Upper lobe of left lung (tissue), 6 donors: ENCODE results near the gene SLC35E4. TPM values are rescaled to one million over a fixed set of nuclear protein-coding genes. Genes with fewer than 3 reads are reported as not detected.
A peak's percentile ranks its signal among the peaks of the same experiment; 100 is the strongest.

Source experiments
- ATAC-seq, 2 donors: fragments of 200-7000 bp; cut with Tn5 transposase; one replicate each; pipeline ENCODE4 v1.9.1; 2022; ENCODE audit warnings: mild to moderate bottlenecking in 2 of 2, moderate library complexity in 2 of 2; ENCODE audit not compliant: low FRiP score in 2 of 2
- DNase-seq, 2 donors: peaks; one replicate each; pipeline ENCODE4 v3.0.0-alpha.2; 2019 to 2020
- H3K27ac ChIP-seq, 4 donors: fragments of 200-600 bp; sonication (generic); one replicate each; pipeline ENCODE4 v1.5.1; 2016 to 2019
- H3K27me3 ChIP-seq, 4 donors: fragments of 200-600 bp; sonication (generic); one replicate each; pipeline ENCODE4 v1.5.1; 2017 to 2019
- H3K36me3 ChIP-seq, 4 donors: fragments of 200-600 bp; sonication (generic); one replicate each; pipeline ENCODE4 v1.5.1; 2016 to 2019
- H3K4me1 ChIP-seq, 4 donors: fragments of 200-600 bp; sonication (generic); one replicate each; pipeline ENCODE4 v1.5.1; 2018 to 2019
- H3K4me3 ChIP-seq, 4 donors: fragments of 200-600 bp; sonication (generic); one replicate each; pipeline ENCODE4 v1.5.1; 2017 to 2019; ENCODE audit warnings: mild to moderate bottlenecking in 2 of 4, moderate library complexity in 1 of 4
- H3K9me3 ChIP-seq, 4 donors: fragments of 200-600 bp; sonication (generic); one replicate each; pipeline ENCODE4 v1.5.1; 2018 to 2019
- EP300 ChIP-seq, 4 donors: sonication (generic); formaldehyde crosslinking; IDR thresholded peaks; one replicate each; pipeline ENCODE4 v1.5.1; 2017; ENCODE audit warnings: antibody characterized with exemption in 4 of 4, control low read depth in 2 of 4
- POLR2A ChIP-seq, 4 donors: fragments of 450-650 bp; IDR thresholded peaks; one replicate each; pipeline ENCODE4 v1.5.1; 2016 to 2017; ENCODE audit warnings: antibody characterized with exemption in 4 of 4, mild to moderate bottlenecking in 2 of 4
- POLR2AphosphoS5 ChIP-seq, 2 donors: sonication (generic); formaldehyde crosslinking; IDR thresholded peaks; one replicate each; pipeline ENCODE4 v1.5.1; 2017; ENCODE audit warnings: antibody characterized with exemption in 2 of 2
- WGBS, 2 donors: methylation state at CpG; one replicate each; pipeline ENCODE4 v1.1.5; 2017 to 2018; 5-methylcytosine and 5-hydroxymethylcytosine counted together
- total RNA-seq, 6 donors: library from RNA; depleted of rRNA in 4 of 6; stranded (reverse); fragments of >200 nt in 4 of 6; gene quantifications; one replicate each; pipeline versions ENCODE4 v1.1.0 to v1.2.1, GENCODE V29; 2016 to 2021
- TF ChIP-seq, protein P1 (sequence below), 6 experiments: fragments of 450-650 bp in 4 of 6; fragments of 200-600 bp in 2 of 6; sonication (generic) in 2 of 6; IDR thresholded peaks; one replicate each; pipeline ENCODE4 v1.5.1; 2016 to 2019; ENCODE audit warnings: antibody characterized with exemption in 6 of 6
- donor health status: DM: no; HTN: no; CAD: no; lungs with moderate emphysema.
- donor health status: DM: no; HTN: yes; CAD: no; lungs with severe emphysema.

SLC35E4 gene
- total RNA-seq, 6 donors from 2014 or later, result 1.3 to 14.7 (median 5.8) TPM

DNA sequence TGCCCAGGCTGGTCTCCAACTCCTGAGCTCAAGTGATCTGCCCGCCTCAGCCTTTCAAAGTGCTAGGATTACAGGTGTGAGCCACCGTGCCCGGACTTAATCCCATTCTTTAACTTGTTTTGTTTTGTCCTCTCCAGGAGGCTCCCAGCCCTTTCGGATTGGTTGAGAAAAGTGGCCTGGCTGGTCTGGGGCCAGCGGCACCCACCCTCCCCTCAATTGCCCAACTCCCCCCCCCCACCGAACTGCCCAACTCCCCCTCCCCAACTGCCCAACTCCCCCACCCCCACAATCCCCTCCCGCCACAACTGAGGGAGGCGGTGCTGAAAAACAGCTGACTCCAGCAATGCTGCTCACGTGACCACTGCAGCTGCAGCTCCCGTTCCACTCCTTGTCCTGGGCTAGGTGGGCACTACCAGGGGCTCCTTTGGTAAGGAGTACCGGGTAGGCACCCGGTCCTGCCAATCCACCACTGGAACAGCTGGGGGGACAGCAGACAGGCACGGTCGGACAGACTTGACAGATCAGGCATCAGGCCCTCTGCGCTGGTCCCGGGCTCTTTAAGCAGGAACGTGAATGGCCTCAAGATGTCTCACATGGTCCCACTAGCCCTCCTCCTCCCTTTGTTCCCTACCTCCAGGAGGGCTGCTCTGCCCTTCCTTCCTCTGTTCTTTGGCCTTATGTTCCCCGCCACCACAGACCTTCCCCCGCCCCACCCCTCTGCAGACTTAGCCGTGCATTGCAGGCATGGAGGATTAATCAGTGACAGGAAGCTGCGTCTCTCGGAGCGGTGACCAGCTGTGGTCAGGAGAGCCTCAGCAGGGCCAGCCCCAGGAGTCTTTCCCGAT is 28.9 kb upstream of the SLC35E4 start, which contains the start of gene TCN2:
TSS of gene TCN2 (plus strand) at position 720 of the 845 bp plus-strand sequence. CDS start 158 bp downstream, outside the sequence.
- DNase-seq (peak; percentile 54 to 89), ATAC-seq (peak; percentile 77 to 84)
- WGBS, 2 donors, result 1 to 5% methylated on average over 12 to 23 of the region's 24 CpGs
- peak within 1 kb of the TSS; percentile 45 to 77 (median 66) for H3K4me3 ChIP-seq
- H3K4me1 ChIP-seq, result peaks cover 36 to 54% (median 40%) of the 10 kb centered on the region in 4 donors
- H3K27ac ChIP-seq, result peak within 1 kb of the TSS; percentile 76 to 90 (median 88)
- H3K9me3 ChIP-seq, result no peaks in the 10 kb centered on the region
- TF ChIP-seq, protein P1, sequence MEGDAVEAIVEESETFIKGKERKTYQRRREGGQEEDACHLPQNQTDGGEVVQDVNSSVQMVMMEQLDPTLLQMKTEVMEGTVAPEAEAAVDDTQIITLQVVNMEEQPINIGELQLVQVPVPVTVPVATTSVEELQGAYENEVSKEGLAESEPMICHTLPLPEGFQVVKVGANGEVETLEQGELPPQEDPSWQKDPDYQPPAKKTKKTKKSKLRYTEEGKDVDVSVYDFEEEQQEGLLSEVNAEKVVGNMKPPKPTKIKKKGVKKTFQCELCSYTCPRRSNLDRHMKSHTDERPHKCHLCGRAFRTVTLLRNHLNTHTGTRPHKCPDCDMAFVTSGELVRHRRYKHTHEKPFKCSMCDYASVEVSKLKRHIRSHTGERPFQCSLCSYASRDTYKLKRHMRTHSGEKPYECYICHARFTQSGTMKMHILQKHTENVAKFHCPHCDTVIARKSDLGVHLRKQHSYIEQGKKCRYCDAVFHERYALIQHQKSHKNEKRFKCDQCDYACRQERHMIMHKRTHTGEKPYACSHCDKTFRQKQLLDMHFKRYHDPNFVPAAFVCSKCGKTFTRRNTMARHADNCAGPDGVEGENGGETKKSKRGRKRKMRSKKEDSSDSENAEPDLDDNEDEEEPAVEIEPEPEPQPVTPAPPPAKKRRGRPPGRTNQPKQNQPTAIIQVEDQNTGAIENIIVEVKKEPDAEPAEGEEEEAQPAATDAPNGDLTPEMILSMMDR (IDR thresholded peaks at IDR 0.05), result peak in 3 of 6 experiments; percentile 12 to 14 (median 13)
- TF ChIP-seq EP300 (IDR thresholded peaks at IDR 0.05) (no peak), POLR2AphosphoS5 (IDR thresholded peaks at IDR 0.05) (peak; percentile 48 to 60), POLR2A (IDR thresholded peaks at IDR 0.05) (peak in 2 of 4 donors; percentile 39 to 78)
- peaks cover 0 to 10% (median 4%) of the 10 kb centered on the region in 4 donors for H3K36me3 ChIP-seq
- no peaks in the 10 kb centered on the region for H3K27me3 ChIP-seq

DNA sequence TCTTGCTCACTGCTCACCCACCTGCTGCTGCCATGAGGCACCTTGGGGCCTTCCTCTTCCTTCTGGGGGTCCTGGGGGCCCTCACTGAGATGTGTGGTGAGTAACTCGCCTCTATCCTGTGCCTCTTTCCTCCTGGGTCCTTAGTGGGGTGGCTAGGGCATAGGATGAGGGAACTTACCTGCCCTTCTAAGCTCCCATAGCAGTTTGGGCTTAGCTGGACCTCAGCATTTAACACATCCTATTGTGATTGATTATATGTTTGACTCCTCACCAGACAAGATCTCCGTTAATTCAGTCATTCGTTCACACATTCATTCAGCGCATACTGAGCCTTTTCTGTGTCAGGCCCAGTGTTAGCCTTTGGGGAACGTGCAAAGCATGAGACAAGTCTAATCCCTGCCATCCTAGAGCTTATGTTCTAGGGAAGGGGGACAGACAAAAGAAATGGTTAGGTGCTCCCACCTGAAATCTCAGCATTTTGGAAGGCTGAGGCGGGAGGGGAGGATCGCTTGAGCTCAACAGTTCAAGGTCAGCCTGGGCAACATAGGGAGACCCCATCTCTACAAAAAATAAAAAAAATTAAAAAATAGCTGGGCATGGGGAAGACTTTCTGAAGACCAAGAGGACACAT is 28.2 kb upstream of the SLC35E4 start:
- Histone ChIP-seq H3K4me3 (peak overlapping the region; percentile 45 to 77 (median 66)), H3K4me1 (peaks cover 36 to 54% (median 40%) of the 10 kb centered on the region in 4 donors), H3K36me3 (peaks cover 0 to 17% (median 7%) of the 10 kb centered on the region in 4 donors), H3K27me3 (no peaks in the 10 kb centered on the region), H3K9me3 (no peaks in the 10 kb centered on the region), H3K27ac (peak overlapping the region; percentile 76 to 90 (median 88))
- no peak for ATAC-seq
- no peak for DNase-seq
- TF ChIP-seq, protein P1 (IDR thresholded peaks at IDR 0.05), result peak in 1 of 6 experiments; percentile 1
- no peak for TF ChIP-seq EP300 (IDR thresholded peaks at IDR 0.05)
- TF ChIP-seq POLR2A (IDR thresholded peaks at IDR 0.05), result no peak
- no peak for TF ChIP-seq POLR2AphosphoS5 (IDR thresholded peaks at IDR 0.05)
- WGBS, 2 donors, result 64 to 74% methylated on average over 7 of the region's 7 CpGs

DNA sequence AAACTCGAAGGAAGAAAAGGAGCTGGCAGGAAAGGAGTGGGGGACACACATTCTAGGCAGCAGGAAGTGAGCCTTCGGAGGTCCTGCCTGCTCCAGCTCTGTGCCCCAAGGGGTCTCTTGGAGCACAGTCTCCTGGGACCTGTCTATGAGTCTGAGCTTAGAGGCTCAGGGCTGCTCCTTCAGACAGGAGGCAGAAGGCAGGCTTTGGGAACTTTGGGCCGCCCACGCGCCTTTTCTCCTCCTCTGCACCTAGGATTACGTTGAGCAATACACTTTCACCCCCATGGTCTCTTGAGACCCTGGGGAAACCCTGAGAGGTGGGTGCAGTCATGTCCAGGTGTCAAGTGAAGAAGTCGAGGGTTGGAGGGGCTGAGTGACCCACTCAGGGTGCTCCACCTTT is 27.6 kb upstream of the SLC35E4 start:
- WGBS, 2 donors, result 72 to 76% methylated on average over 7 of the region's 7 CpGs
- ATAC-seq (no peak), DNase-seq (no peak)
- Histone ChIP-seq H3K4me1 (peaks cover 36 to 54% (median 40%) of the 10 kb centered on the region in 4 donors), H3K36me3 (peaks cover 0 to 22% (median 10%) of the 10 kb centered on the region in 4 donors), H3K27ac (peak overlapping the region; percentile 76 to 90 (median 88)), H3K9me3 (no peaks in the 10 kb centered on the region), H3K4me3 (peak overlapping the region in 3 of 4 donors; percentile 61 to 77 (median 70)), H3K27me3 (no peaks in the 10 kb centered on the region)
- TF ChIP-seq EP300 (IDR thresholded peaks at IDR 0.05) (no peak), POLR2A (IDR thresholded peaks at IDR 0.05) (no peak), POLR2AphosphoS5 (IDR thresholded peaks at IDR 0.05) (no peak)
- TF ChIP-seq, protein P1 (IDR thresholded peaks at IDR 0.05), result no peak

DNA sequence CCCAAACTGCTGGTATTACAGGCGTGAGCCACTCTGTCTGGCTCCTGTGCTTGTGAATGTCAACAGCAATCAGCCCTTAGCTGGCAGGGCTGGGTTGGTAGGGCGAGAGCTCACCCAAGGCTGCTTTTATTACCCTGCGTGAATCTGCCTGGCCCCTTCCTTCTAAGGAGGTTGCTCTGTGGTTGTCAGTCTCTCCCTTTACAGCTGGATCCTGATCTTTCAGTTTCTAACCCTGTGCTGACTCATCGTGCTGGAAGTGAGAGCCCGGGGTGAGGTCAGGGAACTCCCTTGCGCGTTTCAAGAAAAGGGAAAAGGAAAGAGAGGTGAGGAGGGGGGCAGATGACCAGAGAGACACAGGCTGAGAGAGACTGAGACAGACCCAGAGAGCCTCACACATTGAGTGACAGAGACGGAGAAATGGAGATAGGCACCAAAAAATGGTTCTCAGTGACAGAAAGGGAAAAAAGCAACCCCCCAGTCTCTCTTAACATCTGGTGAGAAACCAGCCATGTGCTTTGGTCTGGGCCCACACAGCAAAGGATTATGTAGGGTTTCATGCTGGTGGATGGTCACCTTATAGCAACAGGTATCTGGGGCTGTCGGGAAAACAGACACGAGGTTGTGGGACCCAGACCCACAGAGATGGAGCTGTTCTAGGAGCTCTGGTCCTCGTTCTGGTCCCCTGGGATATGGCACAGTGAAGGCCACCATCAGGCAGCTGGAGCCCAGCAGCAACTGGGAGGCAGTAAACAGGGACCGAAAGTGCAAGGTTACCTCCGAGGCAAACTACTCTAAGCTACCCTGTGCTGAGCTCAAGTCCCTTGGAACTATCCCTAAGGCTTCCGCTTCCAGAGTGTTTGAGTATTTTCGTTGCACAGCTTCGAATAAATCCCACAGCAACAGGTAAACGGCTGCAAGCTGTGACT is 26.1 kb upstream of the SLC35E4 start:
- H3K27ac ChIP-seq, result peak overlapping the region; percentile 61 to 90 (median 88)
- DNase-seq (peak in 1 of 2 donors; percentile 67), ATAC-seq (peak; percentile 20 to 81)
- H3K4me1 ChIP-seq, result peaks cover 36 to 54% (median 40%) of the 10 kb centered on the region in 4 donors
- 56 to 60% methylated on average over 17 of the region's 17 CpGs for WGBS, 2 donors
- H3K9me3 ChIP-seq, result no peaks in the 10 kb centered on the region
- peak overlapping the region in 2 of 4 donors; percentile 7 to 77 for H3K4me3 ChIP-seq
- H3K36me3 ChIP-seq, result peaks cover 0 to 34% (median 21%) of the 10 kb centered on the region in 4 donors
- TF ChIP-seq POLR2AphosphoS5 (IDR thresholded peaks at IDR 0.05) (peak; percentile 12 to 67), EP300 (IDR thresholded peaks at IDR 0.05) (no peak), POLR2A (IDR thresholded peaks at IDR 0.05) (peak in 1 of 4 donors; percentile 79)
- TF ChIP-seq, protein P1 (IDR thresholded peaks at IDR 0.05), result no peak
- H3K27me3 ChIP-seq, result no peaks in the 10 kb centered on the region
